Progenitor cell of endocrine pancreas (in vitro differentiated cells): Measurements from ENCODE around the gene HRH1. TPM values are rescaled to one million over a fixed set of nuclear protein-coding genes. Genes with fewer than 3 reads are reported as not detected.
"Not testable (repeated sequence)": the region's sequence is repeated elsewhere in the genome, so short reads cannot be mapped to it uniquely, and the experiment has no call there.

Experiments used
- DNase-seq: peaks from one replicate; pipeline ENCODE4 v3.0.0; 2021; ENCODE audit warnings: low spot score; ENCODE audit not compliant: unreplicated experiment
- H3K27ac Mint-ChIP-seq: 2 replicates; pipeline ENCODE4 v1.8.0; 2021; ENCODE audit warnings: mild to moderate bottlenecking, moderate library complexity, mixed read lengths
- H3K27me3 Mint-ChIP-seq: 2 replicates; pipeline ENCODE4 v1.8.0; 2021; ENCODE audit warnings: mixed read lengths
- H3K36me3 Mint-ChIP-seq: 2 replicates; pipeline ENCODE4 v1.8.0; 2022; ENCODE audit warnings: mixed read lengths; ENCODE audit not compliant: insufficient read depth
- H3K4me1 Mint-ChIP-seq: 2 replicates; pipeline ENCODE4 v1.8.0; 2021; ENCODE audit warnings: low read depth, mixed read lengths
- H3K4me3 Mint-ChIP-seq: 2 replicates; pipeline ENCODE4 v1.8.0; 2021; ENCODE audit warnings: low read depth, mild to moderate bottlenecking, moderate library complexity, mixed read lengths
- H3K9me3 Mint-ChIP-seq: 2 replicates; pipeline ENCODE4 v1.8.0; 2021; ENCODE audit warnings: low read depth, mixed read lengths
- total RNA-seq: library from RNA; stranded (reverse); gene quantifications from 2 replicates; pipeline ENCODE4 v1.2.1, GENCODE V29; 2021
- TF ChIP-seq, protein P1 (sequence below): fragments of 200-600 bp; sonication (generic); IDR thresholded peaks from one replicate; pipeline ENCODE4 v1.5.0; 2021; ENCODE audit warnings: antibody characterized with exemption, mild to moderate bottlenecking; ENCODE audit not compliant: unreplicated experiment

Gene HRH1
- total RNA-seq, 1 donor from 2014 or later = not detected

DNA sequence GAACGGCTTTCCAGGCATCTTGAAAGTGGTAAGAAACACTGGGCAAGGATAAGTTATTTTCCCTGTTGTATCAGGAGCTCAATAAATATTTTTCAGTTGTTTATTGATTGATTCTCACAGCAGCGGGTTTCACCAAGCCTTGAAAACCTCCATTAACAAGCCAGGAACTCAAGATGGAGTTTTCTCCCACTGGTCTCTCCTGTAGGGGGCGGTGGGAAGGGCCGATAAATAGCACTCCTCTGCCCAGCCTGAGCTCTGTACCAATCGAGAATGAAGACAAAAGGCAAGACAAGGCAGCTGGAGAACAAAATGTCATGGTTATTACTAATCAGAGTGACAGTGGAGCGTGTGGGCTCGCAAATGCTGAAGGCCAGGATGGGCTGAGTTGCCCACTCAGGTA, 7.4 kb downstream of the HRH1 start:
- no peak for DNase-seq
- H3K4me3 Mint-ChIP-seq = no peak overlapping the region
- peaks cover 53% of the 10 kb centered on the region for H3K27me3 Mint-ChIP-seq
- no peaks in the 10 kb centered on the region for H3K36me3 Mint-ChIP-seq
- H3K27ac Mint-ChIP-seq = no peak overlapping the region
- TF ChIP-seq, protein P1, sequence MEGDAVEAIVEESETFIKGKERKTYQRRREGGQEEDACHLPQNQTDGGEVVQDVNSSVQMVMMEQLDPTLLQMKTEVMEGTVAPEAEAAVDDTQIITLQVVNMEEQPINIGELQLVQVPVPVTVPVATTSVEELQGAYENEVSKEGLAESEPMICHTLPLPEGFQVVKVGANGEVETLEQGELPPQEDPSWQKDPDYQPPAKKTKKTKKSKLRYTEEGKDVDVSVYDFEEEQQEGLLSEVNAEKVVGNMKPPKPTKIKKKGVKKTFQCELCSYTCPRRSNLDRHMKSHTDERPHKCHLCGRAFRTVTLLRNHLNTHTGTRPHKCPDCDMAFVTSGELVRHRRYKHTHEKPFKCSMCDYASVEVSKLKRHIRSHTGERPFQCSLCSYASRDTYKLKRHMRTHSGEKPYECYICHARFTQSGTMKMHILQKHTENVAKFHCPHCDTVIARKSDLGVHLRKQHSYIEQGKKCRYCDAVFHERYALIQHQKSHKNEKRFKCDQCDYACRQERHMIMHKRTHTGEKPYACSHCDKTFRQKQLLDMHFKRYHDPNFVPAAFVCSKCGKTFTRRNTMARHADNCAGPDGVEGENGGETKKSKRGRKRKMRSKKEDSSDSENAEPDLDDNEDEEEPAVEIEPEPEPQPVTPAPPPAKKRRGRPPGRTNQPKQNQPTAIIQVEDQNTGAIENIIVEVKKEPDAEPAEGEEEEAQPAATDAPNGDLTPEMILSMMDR = no peak
- H3K4me1 Mint-ChIP-seq = no peaks in the 10 kb centered on the region
- H3K9me3 Mint-ChIP-seq = no peaks in the 10 kb centered on the region

DNA sequence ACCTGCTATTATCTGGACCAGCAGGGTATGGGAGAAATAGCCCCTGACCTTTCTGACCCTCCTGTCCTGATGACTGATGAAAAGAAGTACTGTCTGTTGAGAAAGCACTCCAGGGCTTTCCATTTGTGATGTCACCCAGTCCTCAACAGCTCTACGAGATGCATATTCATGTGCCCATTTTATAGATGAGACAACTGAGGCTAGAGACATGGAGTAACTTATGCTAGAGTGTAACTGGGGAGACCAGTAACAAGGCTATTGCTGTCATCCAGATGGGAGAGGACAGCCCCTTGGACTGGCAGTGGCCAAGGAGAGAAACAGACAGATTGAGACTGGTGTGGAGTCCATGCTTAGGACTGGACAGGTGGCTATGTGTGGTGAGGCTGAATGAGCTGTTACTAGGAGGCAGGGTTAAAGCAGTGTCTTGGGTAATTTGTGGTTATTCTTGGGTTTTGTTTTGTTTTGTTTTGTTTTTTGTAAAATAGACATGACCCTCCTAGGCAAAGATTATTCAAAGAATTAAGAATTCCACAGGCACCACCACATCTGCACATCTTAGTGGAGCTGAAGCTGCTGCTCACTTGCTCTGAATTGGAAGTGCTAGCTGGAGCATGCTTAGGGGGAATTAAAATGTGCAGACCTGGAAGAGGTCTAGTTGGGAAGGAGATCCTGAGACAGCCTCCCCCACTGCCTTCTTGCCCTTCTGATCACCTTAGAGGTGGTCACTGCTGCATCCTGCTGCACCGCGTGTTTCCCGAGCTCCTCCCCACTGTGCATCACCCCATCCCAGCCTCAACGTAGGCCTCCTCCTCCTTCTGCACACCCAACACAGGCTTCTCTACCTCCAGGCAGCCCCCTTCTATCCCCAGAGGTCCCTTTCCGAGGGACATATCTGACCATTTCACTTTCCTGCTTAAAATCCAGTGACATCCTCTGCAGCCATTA, 8.4 kb downstream of the HRH1 start:
- H3K4me3 Mint-ChIP-seq = no peak overlapping the region
- no peak overlapping the region for H3K27ac Mint-ChIP-seq
- H3K27me3 Mint-ChIP-seq = peaks cover 43% of the 10 kb centered on the region
- TF ChIP-seq, protein P1 = no peak
- no peaks in the 10 kb centered on the region for H3K4me1 Mint-ChIP-seq
- DNase-seq = no peak
- H3K36me3 Mint-ChIP-seq = no peaks in the 10 kb centered on the region
- H3K9me3 Mint-ChIP-seq = no peaks in the 10 kb centered on the region

DNA sequence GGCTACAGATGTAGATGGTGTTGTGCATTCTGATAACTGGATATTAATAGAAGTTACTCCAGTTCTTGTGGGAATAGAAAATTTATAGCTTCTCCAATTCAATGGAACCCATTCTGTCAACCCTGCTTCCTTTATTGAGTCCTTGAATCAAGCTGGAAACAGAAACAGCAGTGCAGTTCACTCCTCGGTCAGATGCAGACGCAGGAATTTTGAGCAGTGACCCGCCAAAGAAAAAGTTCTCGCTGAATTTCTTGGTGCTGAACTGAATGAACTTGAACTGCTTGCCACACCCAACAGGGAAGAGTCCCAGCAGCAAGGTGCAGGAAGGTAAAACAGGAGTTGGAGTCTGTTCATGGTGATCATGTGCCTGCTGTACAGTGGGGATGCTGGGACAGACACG, 10.3 kb downstream of the HRH1 start:
- no peaks in the 10 kb centered on the region for H3K36me3 Mint-ChIP-seq
- H3K27ac Mint-ChIP-seq = no peak overlapping the region
- H3K4me3 Mint-ChIP-seq = no peak overlapping the region
- peaks cover 34% of the 10 kb centered on the region for H3K27me3 Mint-ChIP-seq
- no peaks in the 10 kb centered on the region for H3K9me3 Mint-ChIP-seq
- no peak for DNase-seq
- TF ChIP-seq, protein P1 = no peak
- H3K4me1 Mint-ChIP-seq = no peaks in the 10 kb centered on the region

DNA sequence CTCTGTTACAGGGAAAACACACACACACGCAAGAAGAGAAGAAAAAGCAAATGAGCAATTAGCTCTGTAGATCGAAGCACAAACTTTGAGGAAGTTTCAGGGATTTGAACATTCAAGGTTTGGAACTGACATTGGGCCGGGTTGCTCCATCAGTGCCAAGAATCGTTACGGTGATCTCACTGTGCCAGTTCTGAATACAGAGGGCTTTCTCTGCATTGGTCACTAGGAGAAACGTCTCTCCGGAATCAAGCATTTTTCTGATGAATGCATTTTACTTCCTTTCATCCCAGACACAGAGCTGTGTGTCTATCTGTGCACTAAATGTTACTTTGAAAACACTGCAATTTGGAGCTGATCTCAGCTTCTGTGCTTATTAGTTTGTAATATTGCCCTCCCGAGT, 11.2 kb downstream of the HRH1 start:
- Mint-ChIP-seq H3K9me3 (no peaks in the 10 kb centered on the region), H3K4me1 (no peaks in the 10 kb centered on the region), H3K4me3 (no peak overlapping the region), H3K27ac (no peak overlapping the region), H3K36me3 (no peaks in the 10 kb centered on the region), H3K27me3 (peaks cover 37% of the 10 kb centered on the region)
- TF ChIP-seq, protein P1 = no peak
- DNase-seq = no peak

DNA sequence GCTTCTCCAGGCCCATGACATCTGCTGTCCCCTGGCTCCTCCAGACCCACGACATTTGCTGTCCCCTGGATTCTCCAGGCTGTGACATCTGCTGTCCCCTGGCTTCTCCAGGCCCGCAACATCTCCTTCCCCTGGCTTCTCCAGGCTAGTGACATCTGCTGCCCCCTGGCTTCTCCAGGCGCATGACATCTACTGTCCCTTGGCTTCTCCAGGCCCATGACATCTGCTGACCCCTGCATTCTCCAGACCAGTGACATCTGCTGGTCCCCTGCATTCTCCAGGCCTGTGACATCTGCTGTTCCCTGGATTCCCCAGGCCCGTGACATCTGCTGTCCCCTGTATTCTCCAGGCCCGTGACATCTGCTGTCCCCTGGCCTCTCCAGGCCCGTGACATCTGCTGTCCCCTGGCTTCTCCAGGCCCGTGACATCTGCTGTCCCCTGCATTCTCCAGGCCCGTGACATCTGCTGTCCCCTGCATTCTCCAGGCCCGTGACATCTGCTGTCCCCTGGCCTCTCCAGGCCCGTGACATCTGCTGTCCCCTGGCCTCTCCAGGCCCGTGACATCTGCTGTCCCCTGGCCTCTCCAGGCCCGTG, 12.6 kb downstream of the HRH1 start:
- not testable (repeated sequence) for H3K36me3 Mint-ChIP-seq, H3K4me3 Mint-ChIP-seq, H3K27ac Mint-ChIP-seq, DNase-seq, H3K4me1 Mint-ChIP-seq, H3K9me3 Mint-ChIP-seq
- peaks cover 45% of the 10 kb centered on the region for H3K27me3 Mint-ChIP-seq
